ENCODE data around the gene PLSCR3.

GRCh38 chr17:7379134-7379533 lies 15.2 kb downstream of the PLSCR3 start:
- TF ChIP-seq CTCF (conservative IDR thresholded peaks at IDR 0.05) = no peak
- TF ChIP-seq ZFX (IDR thresholded peaks at IDR 0.05) = no peak
